OCI-LY3 (cell line): ENCODE measurements around the gene EIF2D.

Experiments used
- EZH2phosphoT487 ChIP-seq: fragments of 200-600 bp; shearing (Covaris generic); IDR thresholded peaks from 2 replicates; pipeline ENCODE4 v1.6.1; 2018; ENCODE audit warnings: antibody characterized with exemption, mixed run types, low read depth
- TF ChIP-seq, protein P1 (sequence below): fragments of 200-600, 300-600 bp; sonication (generic); IDR thresholded peaks from 2 replicates; pipeline ENCODE4 v1.5.1; 2014; ENCODE audit warnings: antibody characterized with exemption, low read length, low read depth

GRCh38 chr1:206580438-206581113, 31.7 kb downstream of the EIF2D start:
- TF ChIP-seq EZH2phosphoT487: no peak
- TF ChIP-seq, protein P1, sequence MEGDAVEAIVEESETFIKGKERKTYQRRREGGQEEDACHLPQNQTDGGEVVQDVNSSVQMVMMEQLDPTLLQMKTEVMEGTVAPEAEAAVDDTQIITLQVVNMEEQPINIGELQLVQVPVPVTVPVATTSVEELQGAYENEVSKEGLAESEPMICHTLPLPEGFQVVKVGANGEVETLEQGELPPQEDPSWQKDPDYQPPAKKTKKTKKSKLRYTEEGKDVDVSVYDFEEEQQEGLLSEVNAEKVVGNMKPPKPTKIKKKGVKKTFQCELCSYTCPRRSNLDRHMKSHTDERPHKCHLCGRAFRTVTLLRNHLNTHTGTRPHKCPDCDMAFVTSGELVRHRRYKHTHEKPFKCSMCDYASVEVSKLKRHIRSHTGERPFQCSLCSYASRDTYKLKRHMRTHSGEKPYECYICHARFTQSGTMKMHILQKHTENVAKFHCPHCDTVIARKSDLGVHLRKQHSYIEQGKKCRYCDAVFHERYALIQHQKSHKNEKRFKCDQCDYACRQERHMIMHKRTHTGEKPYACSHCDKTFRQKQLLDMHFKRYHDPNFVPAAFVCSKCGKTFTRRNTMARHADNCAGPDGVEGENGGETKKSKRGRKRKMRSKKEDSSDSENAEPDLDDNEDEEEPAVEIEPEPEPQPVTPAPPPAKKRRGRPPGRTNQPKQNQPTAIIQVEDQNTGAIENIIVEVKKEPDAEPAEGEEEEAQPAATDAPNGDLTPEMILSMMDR: no peak
